H1 (cell line): ENCODE results near the gene CNOT2. TPM values are rescaled to one million over a fixed set of nuclear protein-coding genes. Genes with fewer than 3 reads are reported as not detected.

Experiments used
- JUND ChIP-seq: IDR thresholded peaks from 2 replicates; pipeline ENCODE4 v1.6.1; 2011; ENCODE audit warnings: mild to moderate bottlenecking, improper control_type of control experiment, low read length
- polyA plus RNA-seq, 7 experiments: library from polyadenylated mRNA; depleted of rRNA in 3 of 7; stranded (reverse) in 5 of 7; unstranded in 2 of 7; fragments of >200 nt in 5 of 7; fragments of 200-250 nt in 2 of 7; gene quantifications; 1 replicate in 5 of 7; 2 replicates in 1 of 7; 4 replicates in 1 of 7; pipeline versions ENCODE4 v1.2.1 to v1.2.3, GENCODE V29; 2011 to 2013; ENCODE audit warnings: missing spikeins in 2 of 7, mixed read lengths in 2 of 7
- total RNA-seq: library from RNA; stranded (reverse); fragmentation: NEBNext Ultra II Directional; extraction: Animal tissue kit (Norgen Biotek cat#: 25700); gene quantifications from 2 replicates; pipeline ENCODE4 v1.2.1, GENCODE V29; 2021

The CNOT2 gene
- total and polyA plus RNA-seq, 2 of the 8 experiments (the other 6 are each of a cell fraction or from before 2014, with no cell fraction given) = 61.2 to 64.8 TPM

DNA sequence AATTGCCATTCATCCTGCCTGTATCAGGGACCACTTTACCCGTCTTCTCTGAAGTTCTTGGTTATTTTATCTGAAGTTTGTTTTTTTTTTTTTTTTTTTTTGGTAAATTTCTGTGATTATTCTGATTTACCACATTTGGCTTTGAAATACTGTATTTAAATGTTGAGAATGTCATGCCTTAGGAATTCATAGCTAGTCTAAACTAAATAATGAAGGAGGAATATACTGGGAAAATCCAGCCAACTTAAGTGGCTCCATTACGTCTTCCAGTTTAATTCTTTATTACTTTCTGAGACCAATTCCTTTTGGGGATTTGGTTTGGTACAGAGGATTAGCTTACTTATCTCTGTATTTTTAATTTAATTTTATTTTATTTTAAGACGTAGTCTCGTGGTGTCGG, 62.6 kb downstream of the CNOT2 start (continued):
- no peak for TF ChIP-seq JUND
- TF ChIP-seq, all 59 proteins: peak for 0
